ENCODE measurements around the gene FAAP100. TPM values are rescaled to one million over a fixed set of nuclear protein-coding genes. Genes with fewer than 3 reads are reported as not detected.
A peak's percentile ranks its signal among the peaks of the same experiment; 100 is the strongest.

FAAP100 gene
- total and polyA plus RNA-seq, 4 donors, result 8.8 to 48.4 (median 26.6) TPM

GRCh38 chr17:81570964-81571363 is 18.8 kb upstream of the FAAP100 start:
- ATAC-seq (ENCODE audit: low FRiP score) (no peak), DNase-seq (no peak)
- H3K36me3 ChIP-seq (ENCODE audit: control insufficient read depth in 1 of 2, insufficient read depth in 2 of 2, low read length in 1 of 2), result peaks cover 0 to 8% of the 10 kb centered on the region in 2 donors
- 89 to 90% methylated on average over 11 of the region's 11 CpGs for WGBS, 2 donors
- no peak overlapping the region for H3K4me3 ChIP-seq (ENCODE audit: low read length in 2 of 2)
- intact Hi-C loops (cut with DNase I), result loop anchor here in 1 of 2 donors (1.0 kb wide), 1 partner anchor 20 kb away; no protein-coding TSS in a partner anchor
- no peak overlapping the region for H3K27ac ChIP-seq (ENCODE audit: low read depth in 1 of 2, low read length in 2 of 2)
- peaks cover 0 to 4% of the 10 kb centered on the region in 2 donors for H3K4me1 ChIP-seq (ENCODE audit: control insufficient read depth in 1 of 2, insufficient read depth in 2 of 2, low read length in 2 of 2)
- H3K9me3 ChIP-seq (ENCODE audit: control insufficient read depth, low read length), result no peaks in the 10 kb centered on the region
- no peaks in the 10 kb centered on the region for H3K27me3 ChIP-seq (ENCODE audit: control insufficient read depth in 1 of 2, insufficient read depth in 2 of 2, low read length in 1 of 2)

- Histone ChIP-seq H3K4me3 (ENCODE audit: low read length in 2 of 2) (no peak overlapping the region), H3K4me1 (ENCODE audit: control insufficient read depth in 1 of 2, insufficient read depth in 2 of 2, low read length in 2 of 2) (peaks cover 0 to 4% of the 10 kb centered on the region in 2 donors), H3K9me3 (ENCODE audit: control insufficient read depth, low read length) (no peaks in the 10 kb centered on the region), H3K27me3 (ENCODE audit: control insufficient read depth in 1 of 2, insufficient read depth in 2 of 2, low read length in 1 of 2) (no peaks in the 10 kb centered on the region), H3K36me3 (ENCODE audit: control insufficient read depth in 1 of 2, insufficient read depth in 2 of 2, low read length in 1 of 2) (peaks cover 0 to 8% of the 10 kb centered on the region in 2 donors), H3K27ac (ENCODE audit: low read depth in 1 of 2, low read length in 2 of 2) (peak overlapping the region in 1 of 2 donors; percentile 53)
- no peak for ATAC-seq (ENCODE audit: low FRiP score)
- no peak for DNase-seq
- intact Hi-C loops (cut with DNase I), result loop anchor here in 1 of 2 donors (1.0 kb wide), 1 partner anchor 21 kb away; no protein-coding TSS in a partner anchor
- 93 to 95% methylated on average over 18 of the region's 18 CpGs for WGBS, 2 donors
These were observed 17.9 kb upstream of the FAAP100 start for GRCh38 chr17:81569986-81570514.

GRCh38 chr17:81568416-81568815 is 16.3 kb upstream of the FAAP100 start:
- H3K9me3 ChIP-seq (ENCODE audit: control insufficient read depth, low read length), result no peaks in the 10 kb centered on the region
- 21 to 22% methylated on average over 10 of the region's 10 CpGs for WGBS, 2 donors
- intact Hi-C loops (cut with DNase I), result no loop called here
- DNase-seq, result no peak
- H3K36me3 ChIP-seq (ENCODE audit: control insufficient read depth in 1 of 2, insufficient read depth in 2 of 2, low read length in 1 of 2), result peaks cover 0 to 8% of the 10 kb centered on the region in 2 donors
- H3K27me3 ChIP-seq (ENCODE audit: control insufficient read depth in 1 of 2, insufficient read depth in 2 of 2, low read length in 1 of 2), result no peaks in the 10 kb centered on the region
- ATAC-seq (ENCODE audit: low FRiP score), result no peak
- H3K4me3 ChIP-seq (ENCODE audit: low read length in 2 of 2), result no peak overlapping the region
- peak overlapping the region; percentile 81 to 99 for H3K27ac ChIP-seq (ENCODE audit: low read depth in 1 of 2, low read length in 2 of 2)
- H3K4me1 ChIP-seq (ENCODE audit: control insufficient read depth in 1 of 2, insufficient read depth in 2 of 2, low read length in 2 of 2), result peaks cover 0 to 4% of the 10 kb centered on the region in 2 donors

- Histone ChIP-seq H3K4me1 (ENCODE audit: control insufficient read depth in 1 of 2, insufficient read depth in 2 of 2, low read length in 2 of 2) (peaks cover 0 to 4% of the 10 kb centered on the region in 2 donors), H3K4me3 (ENCODE audit: low read length in 2 of 2) (no peak overlapping the region), H3K27ac (ENCODE audit: low read depth in 1 of 2, low read length in 2 of 2) (peak overlapping the region; percentile 89 to 99), H3K27me3 (ENCODE audit: control insufficient read depth in 1 of 2, insufficient read depth in 2 of 2, low read length in 1 of 2) (no peaks in the 10 kb centered on the region), H3K9me3 (ENCODE audit: control insufficient read depth, low read length) (no peaks in the 10 kb centered on the region), H3K36me3 (ENCODE audit: control insufficient read depth in 1 of 2, insufficient read depth in 2 of 2, low read length in 1 of 2) (peaks cover 0 to 8% of the 10 kb centered on the region in 2 donors)
- DNase-seq (no peak), ATAC-seq (ENCODE audit: low FRiP score) (peak; percentile 5)
- intact Hi-C loops (cut with DNase I), result loop anchor here (2.0 kb wide), 2 partner anchors 14 to 28 kb away; partner anchors contain the start of gene FAAP100 (in 2 of the 2)
- 11 to 14% methylated on average over 4 of the region's 4 CpGs for WGBS, 2 donors
These were observed 15.0 kb upstream of the FAAP100 start for GRCh38 chr17:81567191-81567590.

GRCh38 chr17:81566461-81567126 is 14.4 kb upstream of the FAAP100 start:
- WGBS, 2 donors, result 1 to 2% methylated on average over 8 of the region's 8 CpGs
- H3K27ac ChIP-seq (ENCODE audit: low read depth in 1 of 2, low read length in 2 of 2), result peak overlapping the region; percentile 89 to 99
- peaks cover 0 to 4% of the 10 kb centered on the region in 2 donors for H3K4me1 ChIP-seq (ENCODE audit: control insufficient read depth in 1 of 2, insufficient read depth in 2 of 2, low read length in 2 of 2)
- H3K9me3 ChIP-seq (ENCODE audit: control insufficient read depth, low read length), result no peaks in the 10 kb centered on the region
- H3K4me3 ChIP-seq (ENCODE audit: low read length in 2 of 2), result peak overlapping the region in 1 of 2 donors; percentile 28
- peaks cover 0 to 8% of the 10 kb centered on the region in 2 donors for H3K36me3 ChIP-seq (ENCODE audit: control insufficient read depth in 1 of 2, insufficient read depth in 2 of 2, low read length in 1 of 2)
- H3K27me3 ChIP-seq (ENCODE audit: control insufficient read depth in 1 of 2, insufficient read depth in 2 of 2, low read length in 1 of 2), result no peaks in the 10 kb centered on the region
- intact Hi-C loops (cut with DNase I), result loop anchor here (2.0 kb wide), 2 partner anchors 14 to 28 kb away; partner anchors contain the start of gene FAAP100 (in 2 of the 2)
- peak; percentile 86 to 88 for DNase-seq
- ATAC-seq (ENCODE audit: low FRiP score), result peak; percentile 85

GRCh38 chr17:81565231-81565630 is 13.1 kb upstream of the FAAP100 start:
- ATAC-seq (ENCODE audit: low FRiP score) (no peak), DNase-seq (no peak)
- Histone ChIP-seq H3K27me3 (ENCODE audit: control insufficient read depth in 1 of 2, insufficient read depth in 2 of 2, low read length in 1 of 2) (no peaks in the 10 kb centered on the region), H3K4me3 (ENCODE audit: low read length in 2 of 2) (no peak overlapping the region), H3K9me3 (ENCODE audit: control insufficient read depth, low read length) (no peaks in the 10 kb centered on the region), H3K27ac (ENCODE audit: low read depth in 1 of 2, low read length in 2 of 2) (peak overlapping the region in 1 of 2 donors; percentile 79), H3K4me1 (ENCODE audit: control insufficient read depth in 1 of 2, insufficient read depth in 2 of 2, low read length in 2 of 2) (peaks cover 0 to 4% of the 10 kb centered on the region in 2 donors), H3K36me3 (ENCODE audit: control insufficient read depth in 1 of 2, insufficient read depth in 2 of 2, low read length in 1 of 2) (peaks cover 0 to 6% of the 10 kb centered on the region in 2 donors)
- WGBS, 2 donors, result 80 to 81% methylated on average over 16 of the region's 16 CpGs
- intact Hi-C loops (cut with DNase I), result no loop called here

- WGBS, 2 donors, result 74 to 84% methylated on average over 17 of the region's 17 CpGs
These were observed 12.6 kb upstream of the FAAP100 start for GRCh38 chr17:81564778-81565177.

GRCh38 chr17:81563861-81564586 is 11.9 kb upstream of the FAAP100 start:
- H3K4me3 ChIP-seq (ENCODE audit: low read length in 2 of 2), result no peak overlapping the region
- ATAC-seq (ENCODE audit: low FRiP score), result no peak
- peaks cover 0 to 2% of the 10 kb centered on the region in 2 donors for H3K36me3 ChIP-seq (ENCODE audit: control insufficient read depth in 1 of 2, insufficient read depth in 2 of 2, low read length in 1 of 2)
- no peaks in the 10 kb centered on the region for H3K9me3 ChIP-seq (ENCODE audit: control insufficient read depth, low read length)
- intact Hi-C loops (cut with DNase I), result no loop called here
- H3K4me1 ChIP-seq (ENCODE audit: control insufficient read depth in 1 of 2, insufficient read depth in 2 of 2, low read length in 2 of 2), result peaks cover 0 to 4% of the 10 kb centered on the region in 2 donors
- no peaks in the 10 kb centered on the region for H3K27me3 ChIP-seq (ENCODE audit: control insufficient read depth in 1 of 2, insufficient read depth in 2 of 2, low read length in 1 of 2)
- H3K27ac ChIP-seq (ENCODE audit: low read depth in 1 of 2, low read length in 2 of 2), result no peak overlapping the region
- 50 to 54% methylated on average over 10 of the region's 10 CpGs for WGBS, 2 donors
- no peak for DNase-seq

More at GRCh38 chr17:81564778-81565177, 12.6 kb upstream of the FAAP100 start:
- ATAC-seq (ENCODE audit: low FRiP score), result no peak
- no peaks in the 10 kb centered on the region for H3K27me3 ChIP-seq (ENCODE audit: control insufficient read depth in 1 of 2, insufficient read depth in 2 of 2, low read length in 1 of 2)
- intact Hi-C loops (cut with DNase I), result no loop called here
- no peak overlapping the region for H3K4me3 ChIP-seq (ENCODE audit: low read length in 2 of 2)
- no peak for DNase-seq
- H3K27ac ChIP-seq (ENCODE audit: low read depth in 1 of 2, low read length in 2 of 2), result peak overlapping the region in 1 of 2 donors; percentile 0
- H3K9me3 ChIP-seq (ENCODE audit: control insufficient read depth, low read length), result no peaks in the 10 kb centered on the region
- peaks cover 0 to 2% of the 10 kb centered on the region in 2 donors for H3K36me3 ChIP-seq (ENCODE audit: control insufficient read depth in 1 of 2, insufficient read depth in 2 of 2, low read length in 1 of 2)
- peaks cover 0 to 4% of the 10 kb centered on the region in 2 donors for H3K4me1 ChIP-seq (ENCODE audit: control insufficient read depth in 1 of 2, insufficient read depth in 2 of 2, low read length in 2 of 2)

All from aorta (tissue), 5 donors.